Measurements from ENCODE around the gene LY6G5B. TPM values are rescaled to one million over a fixed set of nuclear protein-coding genes. Genes with fewer than 3 reads are reported as not detected.
A peak's percentile ranks its signal among the peaks of the same experiment; 100 is the strongest.

Gene LY6G5B, protein sequence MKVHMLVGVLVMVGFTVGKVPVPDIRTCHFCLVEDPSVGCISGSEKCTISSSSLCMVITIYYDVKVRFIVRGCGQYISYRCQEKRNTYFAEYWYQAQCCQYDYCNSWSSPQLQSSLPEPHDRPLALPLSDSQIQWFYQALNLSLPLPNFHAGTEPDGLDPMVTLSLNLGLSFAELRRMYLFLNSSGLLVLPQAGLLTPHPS
- total RNA-seq: 2.3 TPM
- polyA plus RNA-seq: 6.5 TPM
- long read RNA-seq, donor 1: 0 reads
- long read RNA-seq, donor 2: 0 reads
- long read RNA-seq, donor 3, transcript LY6G5B-208 (2 exons, 1,505 nt): major isoform, 7 of 9 reads
- long read RNA-seq, donor 3, partial matches to known transcripts: 0 of 9 reads
- long read RNA-seq, donor 3, other reads (novel, unspliced or antisense): 0 of 9 reads
- long read RNA-seq, donor 4, partial matches to known transcripts: 0 of 1 reads
- long read RNA-seq, donor 4, other reads (novel, unspliced or antisense): 0 of 1 reads
- long read RNA-seq, donor 5, transcript LY6G5B-208 (2 exons, 1,505 nt): major isoform, 9 of 10 reads
- long read RNA-seq, donor 5, partial matches to known transcripts: 0 of 10 reads
- long read RNA-seq, donor 5, other reads (novel, unspliced or antisense): 0 of 10 reads
- long read RNA-seq, donor 6, transcript LY6G5B-208 (2 exons, 1,505 nt): major isoform, 5 of 5 reads
- long read RNA-seq, donor 6, partial matches to known transcripts: 0 of 5 reads
- long read RNA-seq, donor 6, other reads (novel, unspliced or antisense): 0 of 5 reads
- long read RNA-seq, donor 7, partial matches to known transcripts: 0 of 2 reads
- long read RNA-seq, donor 7, other reads (novel, unspliced or antisense): 0 of 2 reads
- long read RNA-seq, donor 8: 0 reads
- long read RNA-seq, donor 9, partial matches to known transcripts: 0 of 1 reads
- long read RNA-seq, donor 9, other reads (novel, unspliced or antisense): 0 of 1 reads
- long read RNA-seq, donor 10, partial matches to known transcripts: 0 of 4 reads
- long read RNA-seq, donor 10, other reads (novel, unspliced or antisense): 0 of 4 reads

DNA sequence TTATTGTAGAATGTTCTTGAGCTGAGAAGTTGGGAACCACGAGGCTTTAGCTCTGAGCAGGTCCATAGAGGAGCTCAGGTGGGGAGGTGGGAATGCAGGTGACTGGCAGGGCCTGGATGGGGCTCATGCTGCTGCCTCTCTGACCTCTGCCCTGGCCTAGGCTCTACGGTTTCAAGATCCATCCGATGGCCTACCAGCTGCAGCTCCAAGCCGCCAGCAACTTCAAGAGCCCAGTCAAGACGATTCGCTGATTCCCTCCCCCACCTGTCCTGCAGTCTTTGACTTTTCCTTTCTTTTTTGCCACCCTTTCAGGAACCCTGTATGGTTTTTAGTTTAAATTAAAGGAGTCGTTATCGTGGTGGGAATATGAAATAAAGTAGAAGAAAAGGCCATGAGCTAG, at the start of gene LY6G5B:
Gene LY6G5B, plus strand, starts transcription at position 301 of the 400 bp plus-strand sequence. CDS start 975 bp downstream, outside the sequence.
- 98% methylated on average over 8 of the region's 8 CpGs for WGBS
- peaks cover 7 to 18% of the 10 kb centered on the region in 2 donors for H3K4me1 ChIP-seq (ENCODE audit: control insufficient read depth in 2 of 2, insufficient read depth in 2 of 2, low read length in 2 of 2)
- no peaks in the 10 kb centered on the region for H3K27me3 ChIP-seq (ENCODE audit: control insufficient read depth in 2 of 2, insufficient read depth in 1 of 2, low read length in 1 of 2)
- no peak within 1 kb of the TSS for H3K27ac ChIP-seq (ENCODE audit: low read depth in 1 of 2, low read length in 1 of 2)
- no peak within 1 kb of the TSS for H3K4me3 ChIP-seq (ENCODE audit: low read length in 2 of 2)
- no peaks in the 10 kb centered on the region for H3K9me3 ChIP-seq (ENCODE audit: control insufficient read depth in 2 of 2, insufficient read depth in 1 of 2, low read length in 1 of 2)
- peaks cover 56 to 70% of the 10 kb centered on the region in 2 donors for H3K36me3 ChIP-seq (ENCODE audit: control insufficient read depth in 2 of 2, insufficient read depth in 2 of 2, low read length in 1 of 2)
- DNase-seq (ENCODE audit: low read depth in 6 of 9, low spot score in 9 of 9): no peak

DNA sequence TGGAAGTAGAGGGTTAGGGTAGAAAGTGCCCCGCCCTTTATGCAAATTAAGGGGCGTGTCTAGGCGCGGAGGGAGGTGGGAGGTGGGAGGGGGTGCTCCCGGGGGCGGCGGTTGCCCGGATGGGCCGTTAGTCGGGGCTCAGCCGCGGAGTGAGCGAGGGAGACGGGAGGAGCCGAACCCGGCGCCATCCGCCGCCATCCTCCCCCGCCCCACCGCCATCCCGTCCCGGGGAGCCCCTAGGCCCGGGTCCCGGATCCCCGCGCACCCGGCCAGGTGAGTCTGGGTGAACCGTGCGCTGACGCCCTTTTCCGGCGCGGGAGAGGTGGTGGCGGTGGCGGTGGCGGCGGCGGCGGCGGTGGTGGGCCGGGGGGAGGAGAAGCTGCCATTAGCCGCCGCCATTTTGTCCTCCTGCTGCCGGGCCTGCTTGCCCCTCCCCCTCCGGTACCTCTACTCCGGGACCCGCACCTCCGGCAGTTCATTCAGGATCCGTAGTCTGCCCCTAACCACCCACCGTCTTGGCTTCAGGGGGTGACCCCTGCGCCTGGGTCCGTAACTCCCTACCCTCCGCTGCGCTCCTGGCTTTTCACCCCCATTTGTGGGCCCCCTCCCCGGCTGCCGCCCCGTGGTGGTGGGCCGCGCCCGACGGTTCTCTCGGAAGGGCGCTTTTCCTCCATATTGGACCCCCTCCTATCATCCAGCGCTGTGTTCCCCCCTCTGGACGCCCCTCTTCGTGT, 49.0 kb upstream of the LY6G5B start, which contains the start of gene PRRC2A:
Gene PRRC2A, plus strand, starts transcription at position 130 of the 734 bp plus-strand sequence. CDS start 2,075 bp downstream, outside the sequence.
- H3K27ac ChIP-seq (ENCODE audit: low read depth in 1 of 2, low read length in 1 of 2): peak within 1 kb of the TSS; percentile 99 to 100
- peaks cover 28 to 42% of the 10 kb centered on the region in 2 donors for H3K36me3 ChIP-seq (ENCODE audit: control insufficient read depth in 2 of 2, insufficient read depth in 2 of 2, low read length in 1 of 2)
- WGBS: under 1% methylated on average over 67 of the region's 67 CpGs
- peak within 1 kb of the TSS; percentile 87 to 100 for H3K4me3 ChIP-seq (ENCODE audit: low read length in 2 of 2)
- peak in 3 of 9 donors; percentile 50 to 74 (median 73) for DNase-seq (ENCODE audit: low read depth in 6 of 9, low spot score in 9 of 9)
- peaks cover 0 to 10% of the 10 kb centered on the region in 2 donors for H3K9me3 ChIP-seq (ENCODE audit: control insufficient read depth in 2 of 2, insufficient read depth in 1 of 2, low read length in 1 of 2)
- no peaks in the 10 kb centered on the region for H3K27me3 ChIP-seq (ENCODE audit: control insufficient read depth in 2 of 2, insufficient read depth in 1 of 2, low read length in 1 of 2)
- H3K4me1 ChIP-seq (ENCODE audit: control insufficient read depth in 2 of 2, insufficient read depth in 2 of 2, low read length in 2 of 2): peaks cover 19 to 44% of the 10 kb centered on the region in 2 donors

DNA sequence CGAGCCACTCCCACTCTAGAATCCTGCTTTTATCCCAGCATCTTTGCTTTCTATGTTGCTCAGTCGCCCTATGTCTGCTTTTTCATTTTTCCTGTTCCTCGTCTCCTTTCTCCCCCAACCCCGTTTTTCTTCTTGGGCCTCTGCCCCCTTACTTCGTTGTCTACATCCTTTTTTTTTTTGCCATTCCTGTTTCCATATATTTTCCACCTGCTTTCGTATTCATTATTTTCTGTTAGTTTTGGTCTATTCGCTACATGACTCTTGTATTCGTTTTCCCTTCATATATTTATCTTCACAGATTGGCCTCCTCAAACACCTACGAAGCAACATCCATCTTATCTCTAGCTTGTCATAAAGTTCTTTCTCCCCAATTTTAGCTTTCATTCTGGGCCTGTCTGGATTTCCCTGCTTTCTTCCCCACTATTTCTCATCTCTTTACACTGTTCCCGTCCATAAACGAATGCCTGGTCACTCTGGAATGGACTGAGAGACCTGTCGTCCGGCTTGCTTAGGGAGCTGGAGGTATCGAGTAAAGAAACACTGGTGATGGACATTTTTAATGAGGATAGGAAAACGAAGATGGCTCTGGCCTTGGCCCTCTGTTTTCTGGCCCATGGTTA, 48.3 kb upstream of the LY6G5B start:
- Histone ChIP-seq H3K4me1 (ENCODE audit: control insufficient read depth in 2 of 2, insufficient read depth in 2 of 2, low read length in 2 of 2) (peaks cover 14 to 40% of the 10 kb centered on the region in 2 donors), H3K36me3 (ENCODE audit: control insufficient read depth in 2 of 2, insufficient read depth in 2 of 2, low read length in 1 of 2) (peaks cover 35 to 49% of the 10 kb centered on the region in 2 donors), H3K4me3 (ENCODE audit: low read length in 2 of 2) (peak overlapping the region; percentile 87 to 100), H3K9me3 (ENCODE audit: control insufficient read depth in 2 of 2, insufficient read depth in 1 of 2, low read length in 1 of 2) (peaks cover 0 to 10% of the 10 kb centered on the region in 2 donors), H3K27me3 (ENCODE audit: control insufficient read depth in 2 of 2, insufficient read depth in 1 of 2, low read length in 1 of 2) (no peaks in the 10 kb centered on the region), H3K27ac (ENCODE audit: low read depth in 1 of 2, low read length in 1 of 2) (peak overlapping the region; percentile 96 to 99)
- DNase-seq (ENCODE audit: low read depth in 6 of 9, low spot score in 9 of 9): no peak
- WGBS: 36% methylated on average over 15 of the region's 15 CpGs

DNA sequence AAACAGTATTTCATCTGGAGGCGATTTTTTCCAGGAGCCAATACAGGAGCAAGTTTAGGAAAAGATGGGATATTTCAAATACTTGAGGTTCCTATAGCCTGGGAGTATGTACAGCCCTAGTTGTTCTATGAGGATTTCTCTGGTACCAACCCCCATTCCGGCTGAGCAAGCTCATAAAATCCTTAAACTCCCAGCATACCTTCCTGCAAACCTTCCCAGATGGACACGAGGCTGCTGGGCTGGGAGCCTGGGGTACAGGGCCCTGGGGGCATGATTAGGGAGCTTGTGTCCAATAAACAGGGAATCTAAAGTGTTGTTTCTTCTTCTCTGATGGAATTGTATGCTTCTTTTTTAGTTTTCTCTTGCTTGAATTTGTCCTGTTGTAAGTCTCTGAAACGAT, 47.8 kb upstream of the LY6G5B start:
- Histone ChIP-seq H3K9me3 (ENCODE audit: control insufficient read depth in 2 of 2, insufficient read depth in 1 of 2, low read length in 1 of 2) (peaks cover 0 to 10% of the 10 kb centered on the region in 2 donors), H3K4me3 (ENCODE audit: low read length in 2 of 2) (peak overlapping the region; percentile 87 to 100), H3K27ac (ENCODE audit: low read depth in 1 of 2, low read length in 1 of 2) (peak overlapping the region in 1 of 2 donors; percentile 99), H3K27me3 (ENCODE audit: control insufficient read depth in 2 of 2, insufficient read depth in 1 of 2, low read length in 1 of 2) (no peaks in the 10 kb centered on the region), H3K4me1 (ENCODE audit: control insufficient read depth in 2 of 2, insufficient read depth in 2 of 2, low read length in 2 of 2) (peaks cover 10 to 35% of the 10 kb centered on the region in 2 donors), H3K36me3 (ENCODE audit: control insufficient read depth in 2 of 2, insufficient read depth in 2 of 2, low read length in 1 of 2) (peaks cover 40 to 51% of the 10 kb centered on the region in 2 donors)
- no peak for DNase-seq (ENCODE audit: low read depth in 6 of 9, low spot score in 9 of 9)
- 72% methylated on average over 4 of the region's 4 CpGs for WGBS

DNA sequence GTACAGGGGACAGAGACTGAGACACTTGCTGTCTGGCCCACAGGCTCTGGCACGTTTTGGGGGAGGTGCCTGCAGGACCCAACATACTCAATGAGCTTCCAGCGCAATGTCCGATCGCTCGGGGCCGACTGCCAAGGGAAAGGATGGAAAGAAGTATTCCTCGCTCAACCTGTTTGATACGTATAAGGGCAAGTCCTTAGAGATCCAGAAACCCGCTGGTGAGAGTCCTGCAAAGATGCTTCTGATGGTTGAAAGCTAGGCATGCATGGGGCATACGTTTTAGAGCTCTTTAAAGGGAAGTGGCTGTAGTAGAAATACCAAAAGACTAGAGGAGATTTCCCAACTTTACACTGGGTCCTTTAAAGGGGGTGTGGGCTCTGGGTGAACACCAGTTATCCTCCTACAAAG, 47.1 kb upstream of the LY6G5B start:
- peaks cover 47 to 58% of the 10 kb centered on the region in 2 donors for H3K36me3 ChIP-seq (ENCODE audit: control insufficient read depth in 2 of 2, insufficient read depth in 2 of 2, low read length in 1 of 2)
- H3K4me3 ChIP-seq (ENCODE audit: low read length in 2 of 2): no peak overlapping the region

DNA sequence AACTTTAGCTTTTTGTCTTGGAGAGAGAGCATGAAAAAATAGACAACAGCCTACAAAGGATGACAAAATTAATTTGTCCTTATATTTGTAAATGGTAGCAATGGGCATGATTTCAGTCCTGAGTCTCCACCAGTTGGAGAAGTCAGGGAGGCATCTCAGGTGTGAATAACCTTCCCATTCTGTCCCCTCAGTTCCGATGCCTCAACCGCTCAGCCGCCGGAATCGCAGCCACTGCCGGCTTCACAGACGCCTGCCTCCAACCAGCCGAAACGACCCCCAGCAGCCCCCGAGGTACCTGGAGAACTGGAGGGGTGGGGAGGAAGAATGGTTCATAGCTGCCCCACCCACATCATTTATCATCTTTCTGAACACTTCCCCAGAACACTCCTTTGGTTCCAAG, 45.7 kb upstream of the LY6G5B start:
- Histone ChIP-seq H3K27me3 (ENCODE audit: control insufficient read depth in 2 of 2, insufficient read depth in 1 of 2, low read length in 1 of 2) (no peaks in the 10 kb centered on the region), H3K4me1 (ENCODE audit: control insufficient read depth in 2 of 2, insufficient read depth in 2 of 2, low read length in 2 of 2) (peaks cover 10 to 23% of the 10 kb centered on the region in 2 donors), H3K36me3 (ENCODE audit: control insufficient read depth in 2 of 2, insufficient read depth in 2 of 2, low read length in 1 of 2) (peaks cover 61 to 72% of the 10 kb centered on the region in 2 donors), H3K9me3 (ENCODE audit: control insufficient read depth in 2 of 2, insufficient read depth in 1 of 2, low read length in 1 of 2) (peaks cover 0 to 10% of the 10 kb centered on the region in 2 donors), H3K27ac (ENCODE audit: low read depth in 1 of 2, low read length in 1 of 2) (no peak overlapping the region), H3K4me3 (ENCODE audit: low read length in 2 of 2) (no peak overlapping the region)
- no peak for DNase-seq (ENCODE audit: low read depth in 6 of 9, low spot score in 9 of 9)
- 96% methylated on average over 10 of the region's 10 CpGs for WGBS

More for the DNA sequence above, 47.1 kb upstream of the LY6G5B start:
- DNase-seq (ENCODE audit: low read depth in 6 of 9, low spot score in 9 of 9): no peak
- 90% methylated on average over 10 of the region's 10 CpGs for WGBS
- no peaks in the 10 kb centered on the region for H3K27me3 ChIP-seq (ENCODE audit: control insufficient read depth in 2 of 2, insufficient read depth in 1 of 2, low read length in 1 of 2)
- peaks cover 0 to 10% of the 10 kb centered on the region in 2 donors for H3K9me3 ChIP-seq (ENCODE audit: control insufficient read depth in 2 of 2, insufficient read depth in 1 of 2, low read length in 1 of 2)
- H3K4me1 ChIP-seq (ENCODE audit: control insufficient read depth in 2 of 2, insufficient read depth in 2 of 2, low read length in 2 of 2): peaks cover 10 to 28% of the 10 kb centered on the region in 2 donors
- H3K27ac ChIP-seq (ENCODE audit: low read depth in 1 of 2, low read length in 1 of 2): no peak overlapping the region

DNA sequence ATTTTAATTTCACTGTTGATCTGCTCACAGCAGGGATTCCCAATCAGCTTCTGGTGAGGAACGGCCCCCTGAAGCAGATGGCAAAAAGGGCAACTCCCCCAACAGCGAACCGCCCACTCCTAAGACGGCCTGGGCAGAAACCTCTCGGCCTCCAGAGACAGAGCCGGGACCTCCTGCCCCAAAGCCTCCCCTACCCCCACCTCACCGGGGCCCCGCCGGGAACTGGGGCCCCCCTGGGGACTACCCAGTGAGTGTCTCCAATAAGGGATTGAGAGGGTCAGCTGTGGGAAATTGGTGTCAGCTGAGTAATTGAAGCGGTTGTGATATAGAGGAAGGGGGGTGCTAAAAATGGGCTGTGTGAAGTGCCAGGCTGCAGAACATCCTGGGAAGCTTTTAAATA, 42.8 kb upstream of the LY6G5B start:
- Histone ChIP-seq H3K4me3 (ENCODE audit: low read length in 2 of 2) (no peak overlapping the region), H3K4me1 (ENCODE audit: control insufficient read depth in 2 of 2, insufficient read depth in 2 of 2, low read length in 2 of 2) (peaks cover 2 to 14% of the 10 kb centered on the region in 2 donors), H3K27ac (ENCODE audit: low read depth in 1 of 2, low read length in 1 of 2) (no peak overlapping the region), H3K27me3 (ENCODE audit: control insufficient read depth in 2 of 2, insufficient read depth in 1 of 2, low read length in 1 of 2) (no peaks in the 10 kb centered on the region), H3K36me3 (ENCODE audit: control insufficient read depth in 2 of 2, insufficient read depth in 2 of 2, low read length in 1 of 2) (peaks cover 90 to 99% of the 10 kb centered on the region in 2 donors), H3K9me3 (ENCODE audit: control insufficient read depth in 2 of 2, insufficient read depth in 1 of 2, low read length in 1 of 2) (peaks cover 0 to 3% of the 10 kb centered on the region in 2 donors)
- DNase-seq (ENCODE audit: low read depth in 6 of 9, low spot score in 9 of 9): no peak
- WGBS: 98% methylated on average over 10 of the region's 10 CpGs
